B cell (primary cell): ENCODE results near the gene TCF7L2. TPM values are rescaled to one million over a fixed set of nuclear protein-coding genes. Genes with fewer than 3 reads are reported as not detected.

Experiments used
- ATAC-seq: fragments of 200-7000 bp; cut with Tn5 transposase; one replicate; pipeline ENCODE4 v1.10.0; 2021; ENCODE audit warnings: low read depth, mild to moderate bottlenecking, moderate number of reproducible peaks, moderate library complexity
- CTCF ChIA-PET: fragments of 350-600 bp; sonication (Branson Sonifier 250); formaldehyde crosslinking; loops from one replicate; lab custom pipeline; 2021; ENCODE audit warnings: antibody characterized with exemption, inconsistent platforms; lab: Charles Lee
- POLR2A ChIA-PET: fragments of 350-600 bp; sonication (Branson Sonifier 250); formaldehyde crosslinking; loops from one replicate; lab custom pipeline; 2021; ENCODE audit warnings: antibody characterized with exemption; lab: Charles Lee
- DNase-seq: peaks from one replicate; pipeline ENCODE4 v3.0.0; 2013
- H2AFZ ChIP-seq: 2 replicates; pipeline ENCODE4 v1.6.1; 2012; ENCODE audit warnings: mild to moderate bottlenecking, low read depth, low read length; ENCODE audit not compliant: insufficient read depth, poor library complexity, severe bottlenecking
- H3K27ac ChIP-seq, 2 donors: 1 replicate in 1 of 2; 2 replicates in 1 of 2; pipeline ENCODE4 v1.5.1; 2012 to 2013; ENCODE audit warnings: low read length in 2 of 2, mild to moderate bottlenecking in 2 of 2, moderate library complexity in 1 of 2
- H3K27me3 ChIP-seq, 4 experiments: fragments of 200-600 bp in 1 of 4; sonication (generic) in 1 of 4; replicated peaks in 1 of 4; 1 replicate in 2 of 4; 2 replicates in 2 of 4; pipeline versions ENCODE4 v1.6.1 to v1.7.0; 2013 to 2016; ENCODE audit warnings: low read length in 3 of 4, mild to moderate bottlenecking in 2 of 4, mixed read lengths in 1 of 4, moderate library complexity in 1 of 4; ENCODE audit not compliant: insufficient read depth in 4 of 4, control insufficient read depth in 3 of 4; ENCODE audit errors: control extremely low read depth in 1 of 4
- H3K36me3 ChIP-seq, 2 experiments: replicated peaks in 1 of 2; 1 replicate in 1 of 2; 2 replicates in 1 of 2; pipeline versions ENCODE4 v1.6.1 to v1.7.1; 2013; ENCODE audit warnings: low read length in 1 of 2; ENCODE audit not compliant: insufficient read depth in 2 of 2, control insufficient read depth in 1 of 2; ENCODE audit errors: control extremely low read depth in 1 of 2, extremely low read depth in 1 of 2
- H3K4me1 ChIP-seq, 2 donors: fragments of 200-600 bp in 1 of 2; sonication (generic) in 1 of 2; 1 replicate in 1 of 2; 2 replicates in 1 of 2; pipeline versions ENCODE4 v1.5.1 to v1.6.1; 2013 to 2017; ENCODE audit warnings: low read length in 2 of 2; ENCODE audit not compliant: control insufficient read depth in 2 of 2, insufficient read depth in 2 of 2
- H3K4me2 ChIP-seq: replicated peaks from 2 replicates; pipeline ENCODE3; 2012; ENCODE audit warnings: mild to moderate bottlenecking, low read depth, low read length; ENCODE audit not compliant: poor library complexity, severe bottlenecking
- H3K4me3 ChIP-seq, 5 experiments: fragments of 200-600 bp in 1 of 5; sonication (generic) in 1 of 5; 1 replicate in 3 of 5; 2 replicates in 2 of 5; pipeline versions ENCODE4 v1.5.1 to v1.7.0; 2011 to 2016; ENCODE audit warnings: low read length in 4 of 5, mild to moderate bottlenecking in 4 of 5, low read depth in 2 of 5, control low read depth in 1 of 5, moderate library complexity in 1 of 5; ENCODE audit not compliant: insufficient read depth in 1 of 5; ENCODE audit errors: control extremely low read depth in 1 of 5, extremely low read depth in 1 of 5
- H3K79me2 ChIP-seq: fragments of 200-600 bp; sonication (generic); one replicate; pipeline ENCODE4 v1.6.0; 2016; ENCODE audit warnings: low read length; ENCODE audit not compliant: control insufficient read depth, insufficient read depth
- H3K9ac ChIP-seq: fragments of 200-600 bp; sonication (generic); 2 replicates; pipeline ENCODE4 v1.6.1; 2017; ENCODE audit warnings: mild to moderate bottlenecking, low read length, moderate library complexity
- H3K9me3 ChIP-seq, 3 donors: one replicate each; pipeline versions ENCODE4 v1.6.1 to v1.7.1; 2013; ENCODE audit warnings: low read length in 2 of 3; ENCODE audit not compliant: control insufficient read depth in 2 of 3, insufficient read depth in 1 of 3; ENCODE audit errors: control extremely low read depth in 1 of 3
- H4K20me1 ChIP-seq: 2 replicates; pipeline ENCODE4 v1.6.0; 2012; ENCODE audit warnings: mild to moderate bottlenecking, low read length; ENCODE audit not compliant: insufficient read depth, control insufficient read depth, poor library complexity, severe bottlenecking
- H3K27ac Mint-ChIP-seq: one replicate; pipeline ENCODE4 v1.8.0; 2021; ENCODE audit warnings: mixed read lengths
- H3K27me3 Mint-ChIP-seq: one replicate; pipeline ENCODE4 v1.8.0; 2021; ENCODE audit warnings: mixed read lengths
- H3K4me1 Mint-ChIP-seq: one replicate; pipeline ENCODE4 v1.8.0; 2021; ENCODE audit warnings: mixed read lengths
- H3K4me3 Mint-ChIP-seq: one replicate; pipeline ENCODE4 v1.8.0; 2021; ENCODE audit warnings: mixed read lengths
- H3K9me3 Mint-ChIP-seq: one replicate; pipeline ENCODE4 v1.8.0; 2022; ENCODE audit warnings: mixed read lengths; ENCODE audit not compliant: insufficient read depth
- CTCF ChIP-seq: fragments of 200-600 bp; IDR thresholded peaks from one replicate; pipeline ENCODE4 v1.8.0; 2022; ENCODE audit warnings: antibody characterized with exemption, mild to moderate bottlenecking
- EZH2 ChIP-seq: IDR thresholded peaks from 2 replicates; pipeline ENCODE4 v1.6.1; 2012; ENCODE audit warnings: borderline replicate concordance, low read depth, mild to moderate bottlenecking, moderate library complexity, low read length; ENCODE audit not compliant: insufficient read depth, poor library complexity, severe bottlenecking
- WGBS: methylation state at CpG from one replicate; pipeline ENCODE4 v1.1.5; 2013; ENCODE audit warnings: missing lambda C conversion rate; ENCODE audit not compliant: insufficient coverage; 5-methylcytosine and 5-hydroxymethylcytosine counted together
- intact Hi-C: fragments of 100-400 bp; cut with micrococcal nuclease; formaldehyde crosslinking; loops from one replicate; pipeline ENCODE4 v1.10.0; 2022
- polyA plus RNA-seq: library from polyadenylated mRNA; depleted of rRNA; stranded (reverse); fragments of >200 nt; gene quantifications from 2 replicates; pipeline ENCODE4 v1.2.3, GENCODE V29; 2012
- total RNA-seq, 2 donors: library from RNA; stranded (reverse); fragments of 120-200 nt in 1 of 2; gene quantifications; 1 replicate in 1 of 2; 2 replicates in 1 of 2; pipeline versions ENCODE4 v1.2.3 to v1.2.4, GENCODE V29; 2013 to 2022

TCF7L2 gene
- total and polyA plus RNA-seq, 2 donors (not counting 1 experiment from before 2014, with no cell fraction given), result 0.48 to 1.1 TPM

- H3K4me3 Mint-ChIP-seq, result no peak overlapping the region
- no peak for TF ChIP-seq EZH2
- no peak for DNase-seq
- H3K9me3 ChIP-seq, result no peaks in the 10 kb centered on the region
- no peaks in the 10 kb centered on the region for H3K27me3 Mint-ChIP-seq
- ATAC-seq, result no peak
- H3K27ac ChIP-seq, result no peak overlapping the region
- intact Hi-C loops, result no loop called here
- H3K36me3 ChIP-seq, result no peaks in the 10 kb centered on the region
- H3K9ac ChIP-seq, result no peak overlapping the region
- H3K4me3 ChIP-seq, result no peak overlapping the region
- no peak overlapping the region for H3K4me2 ChIP-seq
- H4K20me1 ChIP-seq, result no peaks in the 10 kb centered on the region
- no peaks in the 10 kb centered on the region for H3K9me3 Mint-ChIP-seq
- no peak overlapping the region for H3K27ac Mint-ChIP-seq
- WGBS, result 100% methylated on average over 1 of the region's 3 CpGs
- no peaks in the 10 kb centered on the region for H3K79me2 ChIP-seq
- POLR2A ChIA-PET, result no interaction called here
- no peak overlapping the region for H2AFZ ChIP-seq
- H3K4me1 Mint-ChIP-seq, result no peaks in the 10 kb centered on the region
- CTCF ChIA-PET, result no interaction called here
- no peaks in the 10 kb centered on the region for H3K27me3 ChIP-seq
- no peaks in the 10 kb centered on the region for H3K4me1 ChIP-seq
Measured at GRCh38 chr10:113149626-113150025, 199.6 kb downstream of the TCF7L2 start.

DNA sequence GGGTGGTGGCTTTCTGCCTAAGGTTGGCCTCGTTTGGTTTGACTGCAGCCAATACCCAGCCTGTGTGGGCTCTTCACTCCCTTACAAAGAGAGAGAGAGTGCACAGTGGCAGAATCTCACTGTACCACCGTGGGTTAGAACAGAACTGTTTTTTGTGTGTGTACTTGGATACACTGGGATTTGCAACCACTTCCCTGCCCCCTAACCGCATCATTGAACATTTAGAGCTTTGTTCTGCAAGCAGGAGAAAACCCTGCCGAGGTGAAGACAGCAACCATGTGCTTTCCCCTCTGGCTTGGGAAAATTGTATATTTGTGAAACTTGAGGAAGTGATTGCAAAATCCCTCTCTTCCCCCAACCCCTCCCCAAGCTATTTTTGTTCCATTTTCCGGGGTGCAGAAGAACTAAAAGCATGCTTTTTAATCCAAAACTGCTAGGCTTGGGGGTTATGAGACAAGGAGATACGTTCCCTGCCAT lies 201.2 kb downstream of the TCF7L2 start:
- no peaks in the 10 kb centered on the region for H3K9me3 Mint-ChIP-seq
- CTCF ChIA-PET, result no interaction called here
- TF ChIP-seq EZH2 (no peak), CTCF (no peak)

More for the DNA sequence above, 201.2 kb downstream of the TCF7L2 start:
- ATAC-seq (no peak), DNase-seq (no peak)
- Histone ChIP-seq H3K4me2 (no peak overlapping the region), H4K20me1 (no peaks in the 10 kb centered on the region), H3K36me3 (no peaks in the 10 kb centered on the region), H3K9ac (no peak overlapping the region), H3K27ac (no peak overlapping the region), H3K79me2 (no peaks in the 10 kb centered on the region), H3K9me3 (no peaks in the 10 kb centered on the region), H2AFZ (no peak overlapping the region), H3K4me1 (no peaks in the 10 kb centered on the region), H3K27me3 (no peaks in the 10 kb centered on the region), H3K4me3 (no peak overlapping the region)
- WGBS, result no CpG with 5 or more reads among the region's 6 CpGs
- no peaks in the 10 kb centered on the region for H3K4me1 Mint-ChIP-seq
- H3K27me3 Mint-ChIP-seq, result no peaks in the 10 kb centered on the region
- POLR2A ChIA-PET, result no interaction called here
- intact Hi-C loops, result no loop called here
- no peak overlapping the region for H3K27ac Mint-ChIP-seq
- no peak overlapping the region for H3K4me3 Mint-ChIP-seq
